ENCODE measurements around the gene AFF1. TPM values are rescaled to one million over a fixed set of nuclear protein-coding genes. Genes with fewer than 3 reads are reported as not detected.

The AFF1 gene
- total RNA-seq, 3 donors from 2014 or later (not counting 1 experiment from before 2014, with no cell fraction given), result 87.9 to 93.4 (median 91.7) TPM

DNA sequence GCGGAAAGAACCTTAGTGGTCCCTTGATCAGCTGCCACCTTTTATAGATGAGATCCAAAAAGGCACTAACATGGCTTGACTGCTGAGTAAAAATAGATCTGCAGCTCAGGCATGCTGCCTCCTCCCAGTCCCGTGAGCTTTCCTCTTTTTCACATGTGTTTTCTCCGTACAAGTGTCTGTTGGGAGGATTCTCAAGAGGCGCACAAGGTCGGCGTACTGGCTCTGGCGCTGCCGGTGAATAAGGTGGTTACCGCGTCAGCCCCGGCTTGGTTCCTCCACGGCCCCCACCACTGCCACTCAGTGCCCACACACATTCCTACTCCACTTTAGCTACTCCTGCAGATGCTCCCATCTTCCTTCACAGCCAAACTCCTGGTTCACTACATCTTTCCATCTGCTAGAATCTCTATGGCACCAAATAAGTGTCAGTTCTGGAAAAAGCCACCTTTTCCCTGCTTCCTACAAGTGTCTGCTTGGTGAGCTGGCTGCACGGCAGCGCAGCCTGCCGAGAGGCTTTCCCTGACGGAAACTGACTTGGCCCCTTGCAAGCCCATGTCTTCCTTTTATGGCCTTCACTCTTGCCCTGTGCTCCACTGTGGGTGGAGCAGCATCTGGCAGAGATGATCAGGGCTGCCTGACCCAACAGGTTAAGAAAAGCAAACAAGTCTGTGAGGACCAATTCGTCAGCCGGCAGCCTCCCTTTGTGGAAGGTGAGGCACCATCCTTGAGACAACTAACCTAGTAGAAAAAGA, 185.8 kb downstream of the AFF1 start:
- H3K27me3 Mint-ChIP-seq (ENCODE audit: low read depth in 2 of 2), result no peaks in the 10 kb centered on the region
- no peak for DNase-seq
- Histone ChIP-seq H3K4me1 (ENCODE audit: control insufficient read depth, insufficient read depth, low read length) (no peaks in the 10 kb centered on the region), H3K4me3 (ENCODE audit: low read length) (no peak overlapping the region), H3K27ac (ENCODE audit: low read length) (no peak overlapping the region), H3K36me3 (ENCODE audit: control insufficient read depth, insufficient read depth, low read length) (peaks cover 46% of the 10 kb centered on the region), H3K27me3 (ENCODE audit: control insufficient read depth, insufficient read depth, low read length) (no peaks in the 10 kb centered on the region), H3K9me3 (ENCODE audit: control insufficient read depth, insufficient read depth, low read length) (no peaks in the 10 kb centered on the region)
- ATAC-seq, result no peak
- WGBS (ENCODE audit: insufficient coverage), result 97% methylated on average over 18 of the region's 18 CpGs
- no peaks in the 10 kb centered on the region for H3K9me3 Mint-ChIP-seq
- H3K36me3 Mint-ChIP-seq, result peaks cover 18% of the 10 kb centered on the region
- intact Hi-C loops (cut with micrococcal nuclease), result no loop called here
- TF ChIP-seq, protein P1, sequence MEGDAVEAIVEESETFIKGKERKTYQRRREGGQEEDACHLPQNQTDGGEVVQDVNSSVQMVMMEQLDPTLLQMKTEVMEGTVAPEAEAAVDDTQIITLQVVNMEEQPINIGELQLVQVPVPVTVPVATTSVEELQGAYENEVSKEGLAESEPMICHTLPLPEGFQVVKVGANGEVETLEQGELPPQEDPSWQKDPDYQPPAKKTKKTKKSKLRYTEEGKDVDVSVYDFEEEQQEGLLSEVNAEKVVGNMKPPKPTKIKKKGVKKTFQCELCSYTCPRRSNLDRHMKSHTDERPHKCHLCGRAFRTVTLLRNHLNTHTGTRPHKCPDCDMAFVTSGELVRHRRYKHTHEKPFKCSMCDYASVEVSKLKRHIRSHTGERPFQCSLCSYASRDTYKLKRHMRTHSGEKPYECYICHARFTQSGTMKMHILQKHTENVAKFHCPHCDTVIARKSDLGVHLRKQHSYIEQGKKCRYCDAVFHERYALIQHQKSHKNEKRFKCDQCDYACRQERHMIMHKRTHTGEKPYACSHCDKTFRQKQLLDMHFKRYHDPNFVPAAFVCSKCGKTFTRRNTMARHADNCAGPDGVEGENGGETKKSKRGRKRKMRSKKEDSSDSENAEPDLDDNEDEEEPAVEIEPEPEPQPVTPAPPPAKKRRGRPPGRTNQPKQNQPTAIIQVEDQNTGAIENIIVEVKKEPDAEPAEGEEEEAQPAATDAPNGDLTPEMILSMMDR (IDR thresholded peaks at IDR 0.05), result no peak
- H3K4me1 Mint-ChIP-seq, result peaks cover 24 to 26% of the 10 kb centered on the region in 2 donors
- peak overlapping the region in 1 of 2 donors; percentile 53 for H3K27ac Mint-ChIP-seq
- H3K4me3 Mint-ChIP-seq, result no peak overlapping the region

DNA sequence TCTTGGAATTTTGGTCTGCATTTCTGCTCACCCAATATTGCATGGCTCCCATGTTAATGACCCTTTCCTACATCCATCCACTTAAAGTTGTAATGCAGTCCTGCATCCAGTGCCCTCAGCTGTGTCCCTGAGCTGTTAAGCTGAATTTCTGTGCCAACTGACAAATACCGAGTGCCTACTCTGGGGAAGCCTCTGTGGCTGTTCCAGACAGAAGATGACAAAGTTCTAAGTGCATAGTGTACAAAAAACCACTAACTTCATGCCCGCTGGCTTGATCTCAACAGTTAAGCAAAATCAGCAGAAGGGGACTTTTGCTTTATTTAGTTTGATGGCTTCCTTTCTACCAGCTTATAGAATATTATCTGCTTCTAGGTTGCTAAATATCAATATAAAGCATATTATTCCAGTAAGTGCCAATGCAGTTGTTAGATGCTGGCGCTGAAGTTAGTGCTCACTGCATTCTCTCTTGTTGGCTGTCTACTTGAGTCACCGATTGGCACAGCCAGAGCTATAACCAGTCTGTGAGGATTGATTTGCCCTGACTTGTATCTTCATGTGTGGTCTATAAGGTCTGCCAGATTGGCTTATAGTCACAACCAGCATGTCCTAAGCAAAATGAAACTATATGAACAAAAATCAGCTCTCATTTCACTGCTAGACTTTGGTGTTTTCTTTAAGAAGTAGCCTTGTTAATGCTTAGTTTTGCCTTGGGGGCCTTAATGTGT, 186.7 kb downstream of the AFF1 start:
- Histone ChIP-seq H3K4me3 (ENCODE audit: low read length) (no peak overlapping the region), H3K27ac (ENCODE audit: low read length) (no peak overlapping the region), H3K27me3 (ENCODE audit: control insufficient read depth, insufficient read depth, low read length) (no peaks in the 10 kb centered on the region), H3K9me3 (ENCODE audit: control insufficient read depth, insufficient read depth, low read length) (no peaks in the 10 kb centered on the region), H3K36me3 (ENCODE audit: control insufficient read depth, insufficient read depth, low read length) (peaks cover 47% of the 10 kb centered on the region), H3K4me1 (ENCODE audit: control insufficient read depth, insufficient read depth, low read length) (no peaks in the 10 kb centered on the region)
- no peaks in the 10 kb centered on the region for H3K27me3 Mint-ChIP-seq (ENCODE audit: low read depth in 2 of 2)
- TF ChIP-seq, protein P1 (IDR thresholded peaks at IDR 0.05), result no peak
- peak overlapping the region; percentile 53 to 59 for H3K27ac Mint-ChIP-seq
- H3K4me3 Mint-ChIP-seq, result no peak overlapping the region
- DNase-seq (no peak), ATAC-seq (no peak)
- H3K9me3 Mint-ChIP-seq, result no peaks in the 10 kb centered on the region
- WGBS (ENCODE audit: insufficient coverage), result 77% methylated on average over 4 of the region's 4 CpGs
- peaks cover 16% of the 10 kb centered on the region for H3K36me3 Mint-ChIP-seq
- intact Hi-C loops (cut with micrococcal nuclease), result no loop called here
- peaks cover 24 to 26% of the 10 kb centered on the region in 2 donors for H3K4me1 Mint-ChIP-seq

DNA sequence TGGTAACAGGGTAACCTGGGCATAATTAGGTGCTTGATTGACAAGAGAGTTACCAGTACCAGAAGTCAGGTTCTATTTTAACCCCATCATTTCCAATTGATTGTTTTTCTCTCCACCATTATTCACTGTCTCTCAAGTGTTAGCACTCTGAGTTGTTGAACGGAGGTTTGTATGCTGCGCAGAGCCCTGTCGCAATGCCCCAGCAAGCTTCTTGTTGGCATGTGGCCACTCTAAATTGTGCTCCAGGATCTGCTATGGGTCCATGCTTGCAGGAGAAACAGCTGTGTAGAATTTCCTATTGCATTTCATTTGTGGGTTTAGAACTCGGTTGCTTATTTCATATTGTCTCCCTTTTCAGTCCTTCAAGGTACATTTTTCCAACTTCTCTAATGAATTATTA, 187.4 kb downstream of the AFF1 start:
- intact Hi-C loops (cut with micrococcal nuclease), result no loop called here
- TF ChIP-seq, protein P1 (IDR thresholded peaks at IDR 0.05), result no peak
- H3K27ac Mint-ChIP-seq, result peak overlapping the region; percentile 53 to 59
- H3K4me3 ChIP-seq (ENCODE audit: low read length), result no peak overlapping the region
- peaks cover 24 to 26% of the 10 kb centered on the region in 2 donors for H3K4me1 Mint-ChIP-seq
- peaks cover 15% of the 10 kb centered on the region for H3K36me3 Mint-ChIP-seq
- H3K27me3 Mint-ChIP-seq (ENCODE audit: low read depth in 2 of 2), result no peaks in the 10 kb centered on the region
- no peaks in the 10 kb centered on the region for H3K4me1 ChIP-seq (ENCODE audit: control insufficient read depth, insufficient read depth, low read length)
- H3K27ac ChIP-seq (ENCODE audit: low read length), result no peak overlapping the region
- H3K9me3 Mint-ChIP-seq, result no peaks in the 10 kb centered on the region
- WGBS (ENCODE audit: insufficient coverage), result 100% methylated on average over 3 of the region's 4 CpGs
- no peaks in the 10 kb centered on the region for H3K27me3 ChIP-seq (ENCODE audit: control insufficient read depth, insufficient read depth, low read length)
- H3K4me3 Mint-ChIP-seq, result no peak overlapping the region
- no peaks in the 10 kb centered on the region for H3K9me3 ChIP-seq (ENCODE audit: control insufficient read depth, insufficient read depth, low read length)
- peaks cover 46% of the 10 kb centered on the region for H3K36me3 ChIP-seq (ENCODE audit: control insufficient read depth, insufficient read depth, low read length)
- no peak for DNase-seq
- ATAC-seq, result no peak

All from natural killer cell (primary cell).